ENCODE results near the gene KDM3A.
A peak's percentile ranks its signal among the peaks of the same experiment; 100 is the strongest.

The KDM3A gene

DNA sequence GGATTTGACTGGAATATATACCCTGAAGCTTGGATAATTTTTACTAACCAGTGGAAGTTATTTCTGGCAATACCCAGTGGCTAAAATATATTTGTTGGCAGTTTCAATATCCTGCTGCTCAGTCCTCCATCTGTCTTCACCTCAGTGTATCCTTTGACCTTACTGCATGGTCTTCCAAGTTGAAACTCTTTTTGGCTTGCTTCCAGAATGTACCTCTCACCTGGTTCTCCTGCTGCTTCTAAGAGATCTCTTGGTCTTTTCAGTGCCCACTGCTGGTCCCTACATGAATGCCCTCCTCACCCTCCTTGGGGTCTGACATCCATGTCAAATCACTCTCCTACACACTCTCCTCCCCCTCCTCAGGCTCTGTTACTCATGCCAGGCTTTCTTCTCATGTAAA is 4.8 kb upstream of the KDM3A start:
- no peak for DNase-seq

GRCh38 chr2:86439879-86440630 is 1.1 kb upstream of the KDM3A start:
- DNase-seq: no peak

GRCh38 chr2:86441392-86441881 is 266 bp downstream of the KDM3A start:
- no peak for DNase-seq

- DNase-seq: peak; percentile 43 to 82 (median 68)
These were observed 891 bp downstream of the KDM3A start for GRCh38 chr2:86441882-86442641.

- peak; percentile 27 to 93 (median 75) for DNase-seq
These were observed 1.5 kb downstream of the KDM3A start for GRCh38 chr2:86442642-86443005.

DNA sequence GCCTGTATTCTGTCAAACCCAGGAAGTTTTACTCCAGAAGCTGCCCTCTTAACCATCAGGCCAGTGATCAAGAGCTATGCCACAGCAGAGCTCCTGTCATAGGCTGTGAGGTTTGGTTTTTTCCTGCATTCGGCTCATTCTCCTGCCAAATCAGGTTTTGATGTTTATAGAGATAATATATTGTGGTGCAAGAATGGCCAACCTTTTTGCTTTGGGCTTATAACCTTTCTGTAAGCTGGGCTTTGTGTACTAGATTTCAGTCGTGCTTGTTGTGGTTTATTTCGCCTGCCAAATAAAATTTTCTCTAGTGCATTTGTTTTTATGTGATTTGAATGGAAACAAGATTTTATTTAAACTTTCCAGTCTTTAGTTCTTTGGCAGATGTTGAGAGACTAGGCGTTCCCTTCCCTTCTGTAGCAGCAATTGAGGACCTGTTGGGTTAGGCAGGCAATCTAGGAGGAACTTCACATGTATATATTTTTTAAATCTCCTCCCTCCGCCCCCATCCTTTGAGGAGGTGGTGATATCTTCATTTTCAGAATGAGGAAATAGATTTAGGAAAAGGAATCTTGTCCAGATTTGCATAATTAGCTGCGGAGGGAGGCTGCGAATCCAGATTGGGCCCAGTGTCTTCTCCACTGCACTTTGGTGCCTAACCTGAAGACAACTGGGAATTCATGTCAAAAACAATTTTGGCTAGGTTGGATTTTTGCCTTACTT is 2.6 kb downstream of the KDM3A start:
- no peak for DNase-seq

DNA sequence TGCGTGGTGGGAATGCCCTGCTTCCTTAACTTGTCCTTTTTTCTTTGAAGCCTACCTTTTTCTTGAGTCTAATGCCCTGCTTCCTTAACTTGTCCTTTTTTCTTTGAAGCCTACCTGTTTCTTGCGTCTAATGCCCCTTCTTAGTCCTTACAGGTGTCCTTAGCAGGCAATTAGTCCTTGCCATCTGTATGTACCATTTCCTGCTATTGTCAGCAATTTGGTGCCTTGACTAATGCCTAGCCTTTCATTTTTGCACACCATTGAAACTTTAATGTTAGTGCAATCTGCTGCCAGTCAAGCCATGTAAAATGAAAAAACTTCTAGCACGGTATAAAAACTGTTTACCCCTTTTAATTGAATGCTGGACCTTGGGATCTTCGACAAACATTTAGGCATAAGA is 4.3 kb downstream of the KDM3A start:
- DNase-seq: no peak

GRCh38 chr2:86446060-86446459 is 4.9 kb downstream of the KDM3A start:
- DNase-seq: no peak

GRCh38 chr2:86453836-86454235 is 12.7 kb downstream of the KDM3A start:
- no peak for DNase-seq

DNA sequence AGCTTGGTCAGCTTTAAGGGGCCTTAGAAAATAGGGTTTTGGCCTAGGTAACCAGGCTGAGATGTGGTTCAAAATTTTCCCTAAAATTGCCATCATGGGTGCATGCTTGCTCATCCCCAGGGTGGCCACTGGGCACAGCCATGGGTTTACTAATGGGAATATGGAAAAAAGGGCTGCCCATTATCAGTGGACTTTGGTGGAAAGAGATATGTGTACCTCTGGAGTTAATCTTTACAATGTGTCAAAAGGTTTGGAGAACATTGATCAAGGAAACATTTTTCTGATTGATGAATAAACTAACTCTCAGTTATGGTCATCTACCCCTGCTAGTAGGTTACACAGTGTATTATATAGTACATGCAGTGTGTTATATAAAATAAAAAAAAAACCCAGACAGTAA is 13.1 kb downstream of the KDM3A start:
- no peak for DNase-seq

DNA sequence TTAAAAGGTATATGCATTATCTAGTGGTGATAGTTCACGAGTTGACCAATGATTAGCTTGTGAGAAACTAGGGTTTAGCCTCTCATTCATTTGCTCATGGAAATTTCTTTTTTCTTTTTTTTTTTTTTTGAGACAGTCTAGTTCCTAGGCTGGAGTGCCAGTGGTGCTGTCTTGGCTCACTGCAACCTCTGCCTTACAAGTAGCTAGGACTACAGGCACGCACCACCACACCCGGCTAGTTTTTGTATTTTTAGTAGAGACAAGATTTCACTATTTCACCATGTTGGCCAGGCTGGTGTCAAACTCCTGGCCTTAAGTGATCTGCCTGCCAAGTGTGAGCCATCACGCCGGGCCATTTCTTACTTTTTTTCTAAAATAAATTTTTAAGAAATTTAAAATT is 14.0 kb downstream of the KDM3A start:
- DNase-seq: no peak

GRCh38 chr2:86461042-86461743 is 20.0 kb downstream of the KDM3A start:
- DNase-seq: no peak

GRCh38 chr2:86464652-86465051 is 23.5 kb downstream of the KDM3A start:
- DNase-seq: no peak

DNA sequence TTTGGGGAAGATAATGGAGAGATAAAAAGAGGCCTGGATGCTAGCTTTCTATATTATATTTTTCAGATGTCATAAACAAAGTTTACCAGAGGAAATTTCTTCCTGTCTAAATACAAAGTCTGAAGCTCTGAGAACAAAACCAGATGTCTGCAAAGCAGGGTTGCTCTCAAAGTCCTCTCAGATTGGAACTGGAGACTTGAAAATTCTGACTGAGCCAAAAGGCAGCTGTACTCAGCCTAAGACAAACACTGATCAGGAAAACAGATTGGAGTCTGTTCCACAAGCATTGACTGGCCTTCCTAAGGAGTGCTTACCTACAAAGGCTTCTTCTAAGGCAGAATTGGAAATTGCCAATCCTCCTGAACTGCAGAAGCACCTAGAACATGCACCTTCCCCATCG is 25.1 kb downstream of the KDM3A start:
- no peak for DNase-seq

GRCh38 chr2:86468162-86469033 is 27.2 kb downstream of the KDM3A start:
- peak in 1 of 5 experiments; percentile 63 for DNase-seq

GRCh38 chr2:86470890-86471289 is 29.7 kb downstream of the KDM3A start:
- no peak for DNase-seq

GRCh38 chr2:86471637-86472036 is 30.5 kb downstream of the KDM3A start:
- DNase-seq: no peak

DNA sequence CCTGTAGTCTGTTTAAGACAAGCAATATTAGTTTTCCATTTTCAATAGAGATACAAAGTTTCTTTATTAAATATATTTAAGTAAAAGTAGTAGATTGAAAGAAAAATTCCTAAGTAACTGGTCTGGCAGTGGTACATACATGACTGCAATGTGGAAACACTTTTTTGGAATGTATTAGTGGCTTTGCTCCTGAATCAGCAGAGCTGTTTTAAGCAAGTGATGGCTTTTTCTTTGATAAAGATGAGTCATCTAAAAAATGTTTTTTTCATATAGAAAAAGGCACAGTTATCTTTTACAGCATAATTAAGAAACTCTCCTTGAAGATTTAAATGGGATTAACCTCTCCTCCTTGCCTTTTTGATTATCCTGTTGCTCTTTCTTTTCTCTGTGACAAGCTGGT is 34.9 kb downstream of the KDM3A start:
- no peak for DNase-seq

GRCh38 chr2:86476918-86477317 is 35.7 kb downstream of the KDM3A start:
- DNase-seq: no peak

DNA sequence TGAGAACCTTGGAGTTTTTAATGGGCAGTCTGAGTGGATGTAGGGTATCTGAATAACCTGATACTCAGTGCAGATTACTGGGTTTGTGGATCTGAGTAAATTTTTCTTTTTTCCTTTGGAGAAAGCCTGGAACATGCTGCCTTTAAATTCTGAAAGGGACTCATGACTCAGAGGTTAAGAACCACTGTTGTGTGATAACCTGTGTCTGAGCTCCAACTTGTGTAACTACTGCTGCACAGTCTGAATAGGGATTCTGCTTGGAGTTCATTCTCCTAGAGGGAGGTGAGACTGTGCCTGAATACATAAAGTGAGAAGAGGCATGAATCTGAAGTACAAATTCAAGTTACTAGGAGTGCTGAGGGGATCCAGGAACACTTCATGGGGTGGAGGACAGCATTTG is 36.2 kb downstream of the KDM3A start:
- DNase-seq: no peak

DNA sequence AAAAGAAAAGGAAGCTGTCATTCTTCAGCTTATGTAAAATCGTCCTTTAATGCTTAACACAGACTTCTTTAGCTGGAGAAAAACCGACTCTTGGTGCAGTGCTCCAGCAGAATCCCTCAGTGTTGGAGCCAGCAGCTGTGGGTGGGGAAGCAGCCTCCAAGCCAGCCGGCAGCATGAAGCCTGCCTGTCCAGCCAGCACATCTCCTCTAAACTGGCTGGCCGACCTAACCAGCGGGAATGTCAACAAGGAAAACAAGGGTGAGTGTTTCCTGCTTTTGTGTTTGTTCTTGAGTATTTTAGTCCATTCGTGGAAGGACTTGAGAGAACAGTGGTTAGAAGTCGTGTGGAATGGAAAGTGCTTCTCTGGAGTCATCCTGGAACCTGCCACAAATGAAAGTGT is 38.9 kb downstream of the KDM3A start:
- no peak for DNase-seq

GRCh38 chr2:86482034-86482433 is 40.9 kb downstream of the KDM3A start:
- DNase-seq: no peak

Data from T-helper 2 cell (primary cell).